GM23248 (cell line): ENCODE data around the gene PHOX2A. TPM values are rescaled to one million over a fixed set of nuclear protein-coding genes. Genes with fewer than 3 reads are reported as not detected.
"Not testable (repeated sequence)": the region's sequence is repeated elsewhere in the genome, so short reads cannot be mapped to it uniquely, and the experiment has no call there.

Source experiments
- DNase-seq: peaks from one replicate; pipeline ENCODE4 v3.0.0-alpha.2; 2015
- H2AFZ ChIP-seq: fragments of 200-600 bp; sonication (generic); 2 replicates; pipeline ENCODE4 v1.6.1; 2016; ENCODE audit warnings: antibody characterized with exemption
- H3F3A ChIP-seq: fragments of 200-600 bp; sonication (generic); 2 replicates; pipeline ENCODE4 v1.6.1; 2016; ENCODE audit warnings: mild to moderate bottlenecking, antibody characterized with exemption, mixed run types; ENCODE audit not compliant: insufficient read depth
- H3K27ac ChIP-seq: fragments of 200-600 bp; sonication (generic); 2 replicates; pipeline ENCODE4 v1.5.1; 2016; ENCODE audit warnings: mild to moderate bottlenecking
- H3K27me3 ChIP-seq: fragments of 200-600 bp; sonication (generic); replicated peaks from 2 replicates; pipeline ENCODE4 v1.6.1; 2016; ENCODE audit warnings: mild to moderate bottlenecking; ENCODE audit not compliant: insufficient read depth
- H3K36me3 ChIP-seq: fragments of 200-600 bp; sonication (generic); 2 replicates; pipeline ENCODE4 v1.6.1; 2016; ENCODE audit warnings: low read depth, mild to moderate bottlenecking
- H3K4me1 ChIP-seq: fragments of 200-600 bp; sonication (generic); 2 replicates; pipeline ENCODE4 v1.6.1; 2016; ENCODE audit warnings: mild to moderate bottlenecking; ENCODE audit not compliant: insufficient read depth
- H3K4me2 ChIP-seq: fragments of 200-600 bp; sonication (generic); one replicate; pipeline ENCODE4 v1.6.1; 2016; ENCODE audit warnings: mild to moderate bottlenecking; ENCODE audit not compliant: unreplicated experiment
- H3K4me3 ChIP-seq: fragments of 200-600 bp; sonication (generic); 2 replicates; pipeline ENCODE4 v1.5.1; 2016; ENCODE audit warnings: mild to moderate bottlenecking
- H3K79me2 ChIP-seq: fragments of 200-600 bp; sonication (generic); 2 replicates; pipeline ENCODE4 v1.6.1; 2016; ENCODE audit warnings: mild to moderate bottlenecking; ENCODE audit not compliant: insufficient read depth
- H3K9ac ChIP-seq: fragments of 200-600 bp; sonication (generic); 2 replicates; pipeline ENCODE4 v1.6.1; 2016; ENCODE audit warnings: mild to moderate bottlenecking
- H3K9me2 ChIP-seq: fragments of 200-600 bp; sonication (generic); 2 replicates; pipeline ENCODE4 v1.6.1; 2016; ENCODE audit warnings: mixed run types, mild to moderate bottlenecking, moderate library complexity; ENCODE audit not compliant: insufficient read depth
- H3K9me3 ChIP-seq: fragments of 200-600 bp; sonication (generic); one replicate; pipeline ENCODE4 v1.6.1; 2017; ENCODE audit warnings: low read depth
- H4K20me1 ChIP-seq: fragments of 200-600 bp; sonication (generic); 2 replicates; pipeline ENCODE4 v1.6.0; 2016; ENCODE audit not compliant: insufficient read depth
- EZH2 ChIP-seq: fragments of 200-600 bp; sonication (generic); IDR thresholded peaks from 2 replicates; pipeline ENCODE4 v1.6.1; 2018; ENCODE audit warnings: antibody characterized with exemption, mild to moderate bottlenecking; ENCODE audit not compliant: insufficient read depth, poor library complexity, severe bottlenecking
- EZH2phosphoT487 ChIP-seq: fragments of 200-600 bp; sonication (generic); IDR thresholded peaks from 2 replicates; pipeline ENCODE4 v1.6.1; 2018; ENCODE audit warnings: antibody characterized with exemption, moderate library complexity, mild to moderate bottlenecking, low read depth; ENCODE audit not compliant: insufficient read depth
- WGBS, 2 experiments: methylation state at CpG; one replicate each; pipeline ENCODE4 v1.1.6; 2015 to 2017; ENCODE audit warnings: low lambda C conversion rate in 2 of 2, low coverage in 1 of 2; ENCODE audit errors: missing lambda C conversion rate in 2 of 2; 5-methylcytosine and 5-hydroxymethylcytosine counted together
- in situ Hi-C: fragments of 300-500 bp; cut with MboI; formaldehyde crosslinking; loops from 2 replicates; pipeline ENCODE4 v1.15.0; 2020
- polyA plus RNA-seq: library from polyadenylated mRNA; unstranded; fragments of >200 nt; fragmentation: Nextera tagmentation; extraction: Ambion mirVana; gene quantifications from 2 replicates; pipeline ENCODE4 v1.2.1, GENCODE V29; 2016
- total RNA-seq: library from RNA; depleted of rRNA; stranded (reverse); fragments of >200 nt; shearing (Covaris generic); gene quantifications from 2 replicates; pipeline ENCODE4 v1.2.3, GENCODE V29; 2014

The PHOX2A gene
- total and polyA plus RNA-seq, 2 experiments from 2014 or later = not detected

DNA sequence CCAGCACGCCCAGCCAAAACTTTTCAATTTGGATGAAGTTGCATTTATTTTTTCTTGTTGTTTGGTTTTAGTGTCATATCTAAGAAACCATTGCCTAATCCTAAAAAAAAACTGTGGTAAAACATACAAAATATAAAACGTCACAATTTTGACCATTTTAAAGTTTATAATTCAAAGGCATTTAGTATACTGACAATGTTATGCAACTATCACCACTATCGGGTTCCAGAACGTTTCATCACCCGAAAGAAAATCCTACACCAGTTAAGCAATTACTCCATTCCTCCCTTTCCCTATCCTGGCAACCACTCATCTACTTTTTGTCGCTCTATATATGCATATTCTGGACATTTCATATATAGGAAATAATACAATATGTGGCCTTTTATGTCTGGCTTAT, 30.5 kb upstream of the PHOX2A start:
- H2AFZ ChIP-seq = no peak overlapping the region
- no peak overlapping the region for H3K4me3 ChIP-seq
- no peak for DNase-seq
- no peaks in the 10 kb centered on the region for H3K79me2 ChIP-seq
- H3K4me1 ChIP-seq = peaks cover 9% of the 10 kb centered on the region
- no peaks in the 10 kb centered on the region for H3K9me3 ChIP-seq
- H3K4me2 ChIP-seq = no peak overlapping the region
- no peak overlapping the region for H3K9ac ChIP-seq
- no peaks in the 10 kb centered on the region for H3K36me3 ChIP-seq
- WGBS, 2 experiments = 75 to 76% methylated on average over 6 of the region's 6 CpGs
- H3F3A ChIP-seq = peaks cover 12% of the 10 kb centered on the region
- H3K9me2 ChIP-seq = no peaks in the 10 kb centered on the region
- in situ Hi-C loops = no loop called here
- TF ChIP-seq EZH2 = no peak
- no peak for TF ChIP-seq EZH2phosphoT487
- no peaks in the 10 kb centered on the region for H4K20me1 ChIP-seq
- H3K27ac ChIP-seq = no peak overlapping the region
- H3K27me3 ChIP-seq = peaks cover 12% of the 10 kb centered on the region; the same call in 1 of the 2 replicates

DNA sequence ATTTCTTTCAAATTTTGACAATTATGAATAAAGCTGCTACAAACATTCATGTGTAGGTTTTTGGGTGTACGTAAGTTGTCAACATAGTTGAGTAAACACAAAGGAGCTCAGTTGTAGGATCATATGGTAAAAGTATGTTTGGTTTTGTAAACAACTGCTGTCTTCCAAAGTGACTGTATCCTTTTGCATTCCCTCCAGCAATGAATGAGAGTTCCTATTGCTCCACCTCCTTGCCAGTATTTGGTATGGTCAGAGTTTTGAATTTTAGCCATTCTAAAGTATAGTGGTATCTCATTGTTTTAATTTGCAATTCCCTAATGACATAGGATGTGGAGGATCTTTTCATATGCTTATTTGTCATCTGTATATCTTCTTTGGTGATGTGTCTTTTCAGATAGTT, 28.0 kb upstream of the PHOX2A start:
- DNase-seq = no peak
- H3K4me1 ChIP-seq = no peaks in the 10 kb centered on the region

DNA sequence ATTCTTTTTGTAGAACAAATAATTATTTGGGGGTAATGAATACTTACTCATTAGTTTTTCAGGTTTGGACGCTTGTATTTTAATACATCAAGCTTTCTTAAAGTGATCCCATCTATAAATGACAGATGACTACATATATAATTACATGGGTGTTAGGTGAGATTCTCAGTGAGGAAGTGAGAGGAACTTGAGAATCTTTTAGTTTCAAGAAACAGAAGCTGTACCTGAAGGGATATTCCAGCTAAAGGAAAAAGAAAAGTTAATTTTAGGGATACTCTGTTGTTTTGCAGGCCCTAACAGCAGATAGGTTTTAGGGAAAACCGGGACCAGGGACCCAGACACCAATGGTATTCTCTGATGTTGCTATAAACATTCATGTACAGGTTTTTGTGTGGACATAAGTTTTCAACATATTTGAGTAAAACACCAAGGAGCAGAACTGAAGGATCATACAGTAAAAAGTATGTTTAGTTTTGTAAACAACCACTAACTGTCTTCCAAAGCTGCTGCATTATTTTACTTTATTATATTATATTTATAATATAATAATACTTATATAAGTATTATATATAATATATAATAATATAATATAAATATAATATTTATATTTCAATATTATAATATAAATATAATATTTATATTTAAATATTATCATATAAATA, 24.1 kb upstream of the PHOX2A start:
- Histone ChIP-seq H4K20me1 (no peaks in the 10 kb centered on the region), H3K79me2 (no peaks in the 10 kb centered on the region), H3K27ac (no peak overlapping the region), H3K9ac (no peak overlapping the region), H2AFZ (no peak overlapping the region), H3K4me3 (no peak overlapping the region), H3K9me2 (no peaks in the 10 kb centered on the region), H3F3A (peaks cover 3% of the 10 kb centered on the region; the same call in 1 of the 2 replicates), H3K27me3 (peaks cover 22% of the 10 kb centered on the region; the same call in 1 of the 2 replicates), H3K9me3 (no peaks in the 10 kb centered on the region), H3K4me2 (no peak overlapping the region), H3K36me3 (no peaks in the 10 kb centered on the region), H3K4me1 (no peaks in the 10 kb centered on the region)
- no peak for DNase-seq
- 43 to 52% methylated on average over 2 of the region's 2 CpGs for WGBS, 2 experiments
- in situ Hi-C loops = no loop called here
- TF ChIP-seq EZH2phosphoT487 (no peak), EZH2 (no peak)

More for the DNA sequence above, 28.0 kb upstream of the PHOX2A start:
- no peaks in the 10 kb centered on the region for H3K36me3 ChIP-seq
- H3K4me3 ChIP-seq = no peak overlapping the region
- H3K9me2 ChIP-seq = no peaks in the 10 kb centered on the region
- WGBS, 2 experiments = 9 to 25% methylated on average over 1 of the region's 1 CpG
- no peak overlapping the region for H3K9ac ChIP-seq
- no peaks in the 10 kb centered on the region for H3F3A ChIP-seq
- H2AFZ ChIP-seq = no peak overlapping the region
- TF ChIP-seq EZH2 = no peak
- TF ChIP-seq EZH2phosphoT487 = no peak
- no peaks in the 10 kb centered on the region for H3K79me2 ChIP-seq
- no peak overlapping the region for H3K27ac ChIP-seq
- in situ Hi-C loops = no loop called here
- no peaks in the 10 kb centered on the region for H4K20me1 ChIP-seq
- peaks cover 18% of the 10 kb centered on the region; the same call in 1 of the 2 replicates for H3K27me3 ChIP-seq
- H3K4me2 ChIP-seq = no peak overlapping the region
- no peaks in the 10 kb centered on the region for H3K9me3 ChIP-seq

DNA sequence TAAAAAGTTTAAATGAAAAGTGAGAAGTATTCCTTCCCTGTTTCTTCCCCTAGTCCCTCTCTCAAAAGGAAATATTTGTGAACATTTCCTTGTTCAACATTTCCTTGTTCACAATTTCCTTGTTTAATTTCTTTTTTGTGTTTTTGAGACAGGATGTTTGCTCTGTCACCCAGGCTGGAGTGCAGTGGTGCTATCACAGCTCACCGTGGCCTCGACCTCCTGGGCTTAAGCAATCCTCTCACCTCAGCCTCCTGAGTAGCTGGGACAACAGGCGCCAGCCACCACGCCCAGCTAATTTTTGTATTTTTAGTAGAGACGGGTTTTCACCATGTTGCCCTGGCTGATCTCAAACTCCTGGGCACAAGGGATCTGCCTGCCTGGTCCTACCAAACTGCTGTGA, 23.0 kb upstream of the PHOX2A start:
- H3K27ac ChIP-seq, H2AFZ ChIP-seq, H3K36me3 ChIP-seq, H3K4me3 ChIP-seq, H3F3A ChIP-seq, H4K20me1 ChIP-seq, DNase-seq, in situ Hi-C loops, H3K4me2 ChIP-seq, H3K9me2 ChIP-seq, H3K4me1 ChIP-seq, H3K9ac ChIP-seq, H3K9me3 ChIP-seq, H3K79me2 ChIP-seq: not testable (repeated sequence)
- 55 to 65% methylated on average over 5 of the region's 5 CpGs for WGBS, 2 experiments
- peaks cover 22% of the 10 kb centered on the region for H3K27me3 ChIP-seq

DNA sequence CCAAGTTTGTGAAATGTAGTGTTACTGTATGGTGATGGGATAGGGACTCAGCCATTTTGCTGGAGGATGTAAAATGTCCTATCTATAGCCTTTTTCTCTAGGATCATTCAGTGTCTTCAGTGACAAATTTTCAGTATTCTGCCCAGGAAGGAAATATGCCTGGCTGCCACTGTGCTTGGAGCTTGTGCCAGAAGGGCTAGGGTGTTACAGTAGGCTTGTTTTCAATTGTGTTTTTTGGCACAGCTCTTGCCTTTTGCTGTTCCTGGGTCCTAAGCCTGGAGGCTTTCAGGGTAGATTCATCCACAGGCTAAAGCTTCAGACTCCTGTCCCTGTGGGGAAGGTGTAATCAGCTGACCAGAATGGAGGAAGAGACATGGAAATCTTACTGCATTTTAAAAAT, 22.0 kb upstream of the PHOX2A start:
- Histone ChIP-seq H2AFZ (no peak overlapping the region), H3K27me3 (peaks cover 13% of the 10 kb centered on the region), H3K9me3 (no peaks in the 10 kb centered on the region), H3K4me2 (no peak overlapping the region), H3K36me3 (no peaks in the 10 kb centered on the region), H3K9me2 (no peaks in the 10 kb centered on the region), H3K9ac (no peak overlapping the region), H3K4me1 (no peaks in the 10 kb centered on the region), H4K20me1 (no peaks in the 10 kb centered on the region), H3K27ac (no peak overlapping the region), H3K4me3 (no peak overlapping the region), H3F3A (peaks cover 3% of the 10 kb centered on the region; the same call in 1 of the 2 replicates), H3K79me2 (no peaks in the 10 kb centered on the region)
- in situ Hi-C loops = no loop called here
- TF ChIP-seq EZH2phosphoT487 (no peak), EZH2 (no peak)
- DNase-seq = no peak
